Activated T-cell treated with anti-CD3 and anti-CD28 coated beads for 1 hour (primary cell): ENCODE measurements around the gene NCOA6.
"Not testable (repeated sequence)": the region's sequence is repeated elsewhere in the genome, so short reads cannot be mapped to it uniquely, and the experiment has no call there.

ENCODE experiments used
- DNase-seq: peaks from one replicate; pipeline ENCODE4 v3.0.0-alpha.2; 2020; ENCODE audit warnings: low read depth

NCOA6 gene

GRCh38 chr20:34773726-34774125 is 51.7 kb downstream of the NCOA6 start:
- DNase-seq, result no peak

GRCh38 chr20:34772437-34772836 is 53.0 kb downstream of the NCOA6 start:
- DNase-seq, result no peak

- DNase-seq, result no peak
These were observed 53.8 kb downstream of the NCOA6 start for GRCh38 chr20:34771680-34772081.

- no peak for DNase-seq
These were observed 57.4 kb downstream of the NCOA6 start for GRCh38 chr20:34768096-34768495.

- no peak for DNase-seq
These were observed 63.4 kb downstream of the NCOA6 start for GRCh38 chr20:34762031-34762555.

GRCh38 chr20:34755367-34755766 is 70.1 kb downstream of the NCOA6 start:
- no peak for DNase-seq

GRCh38 chr20:34754611-34755010 is 70.8 kb downstream of the NCOA6 start:
- no peak for DNase-seq

GRCh38 chr20:34753706-34754461 is 71.6 kb downstream of the NCOA6 start:
- DNase-seq, result no peak

GRCh38 chr20:34751453-34751852 is 74.0 kb downstream of the NCOA6 start:
- no peak for DNase-seq

- no peak for DNase-seq
These were observed 75.0 kb downstream of the NCOA6 start for GRCh38 chr20:34750484-34750883.

- no peak for DNase-seq
These were observed 76.7 kb downstream of the NCOA6 start for GRCh38 chr20:34748709-34749108.

- no peak for DNase-seq
These were observed 78.0 kb downstream of the NCOA6 start for GRCh38 chr20:34747479-34747878.

GRCh38 chr20:34746674-34747073 is 78.8 kb downstream of the NCOA6 start:
- no peak for DNase-seq

GRCh38 chr20:34744847-34745246 is 80.6 kb downstream of the NCOA6 start:
- DNase-seq, result no peak

GRCh38 chr20:34744340-34744739 is 81.1 kb downstream of the NCOA6 start:
- DNase-seq, result no peak

GRCh38 chr20:34743039-34743438 is 82.4 kb downstream of the NCOA6 start:
- DNase-seq, result no peak

- DNase-seq, result no peak
These were observed 89.2 kb downstream of the NCOA6 start for GRCh38 chr20:34736106-34736735.

- DNase-seq, result no peak
These were observed 92.9 kb downstream of the NCOA6 start for GRCh38 chr20:34732523-34732922.

- no peak for DNase-seq
These were observed 96.0 kb downstream of the NCOA6 start for GRCh38 chr20:34729416-34729815.

- no peak for DNase-seq
These were observed 101.3 kb downstream of the NCOA6 start for GRCh38 chr20:34724172-34724571.

GRCh38 chr20:34722560-34722959 is 102.9 kb downstream of the NCOA6 start:
- not testable (repeated sequence) for DNase-seq

GRCh38 chr20:34720266-34720665 is 105.2 kb downstream of the NCOA6 start:
- no peak for DNase-seq

GRCh38 chr20:34719242-34720017 is 106.0 kb downstream of the NCOA6 start:
- not testable (repeated sequence) for DNase-seq
